GM12878 (cell line): ENCODE data around the gene GPALPP1. TPM values are rescaled to one million over a fixed set of nuclear protein-coding genes. Genes with fewer than 3 reads are reported as not detected.
A peak's percentile ranks its signal among the peaks of the same experiment; 100 is the strongest.

Source experiments
- ATAC-seq: fragments of 200-7000 bp; cut with Tn5 transposase; 3 replicates; pipeline ENCODE4 v1.9.1; 2020; ENCODE audit warnings: mild to moderate bottlenecking, moderate library complexity
- BruUV-seq: library from RNA; stranded (reverse); fragments of 400-500 nt; replicated peaks from 2 replicates; lab custom pipeline; 2021; lab: Mats Ljungman, UMichigan
- CTCF ChIA-PET: fragments of 300-600 bp; sonication (Branson Sonifier 250); formaldehyde crosslinking; extraction: SDS; loops from one replicate; lab custom pipeline; 2021; ENCODE audit warnings: inconsistent platforms; lab: Yijun Ruan, JAX
- POLR2A ChIA-PET: fragments of 350-600 bp; formaldehyde crosslinking; extraction: SDS; loops from one replicate; lab custom pipeline; 2021; ENCODE audit warnings: inconsistent platforms; lab: Charles Lee
- RAD21 ChIA-PET: fragments of 300-600 bp; sonication (Branson Sonifier 250); formaldehyde crosslinking; loops from one replicate; lab custom pipeline; 2023; ENCODE audit warnings: antibody characterized with exemption; ENCODE audit not compliant: unreplicated experiment; lab: Charles Lee
- SMC1A ChIA-PET: fragments of 300-600 bp; sonication (Branson Sonifier 250); formaldehyde crosslinking; loops from one replicate; lab custom pipeline; 2023; ENCODE audit not compliant: unreplicated experiment, uncharacterized antibody; lab: Charles Lee
- DNase-seq: peaks from one replicate; pipeline ENCODE4 v3.0.0-alpha.2; 2011; ENCODE audit warnings: low read depth, low spot score
- FAIRE-seq: peaks from 3 replicates; lab custom pipeline; 2011; peaks lifted over from hg19 to GRCh38; lab: Jason Lieb, UNC
- H2AFZ ChIP-seq: 2 replicates; pipeline ENCODE4 v1.6.0; 2011; ENCODE audit warnings: low read depth, low read length, control low read depth; ENCODE audit not compliant: control insufficient read depth
- H3K27ac ChIP-seq: 2 replicates; pipeline ENCODE4 v1.5.1; 2011; ENCODE audit warnings: control low read depth; ENCODE audit not compliant: control insufficient read depth, insufficient read depth
- H3K27me3 ChIP-seq, 2 experiments: replicated peaks in 1 of 2; 2 replicates each; pipeline versions ENCODE4 v1.6.0 to v1.6.1; 2011; ENCODE audit warnings: low read length in 1 of 2; ENCODE audit not compliant: control insufficient read depth in 2 of 2, insufficient read depth in 2 of 2
- H3K36me3 ChIP-seq, 2 experiments: 2 replicates each; pipeline ENCODE4 v1.5.1; 2011; ENCODE audit warnings: low read length in 1 of 2; ENCODE audit not compliant: control insufficient read depth in 2 of 2, insufficient read depth in 2 of 2
- H3K4me1 ChIP-seq: 2 replicates; pipeline ENCODE4 v1.6.1; 2011; ENCODE audit warnings: mild to moderate bottlenecking, low read length, moderate library complexity, mixed read lengths; ENCODE audit not compliant: control insufficient read depth, insufficient read depth
- H3K4me2 ChIP-seq: 2 replicates; pipeline ENCODE4 v1.6.0; 2011; ENCODE audit warnings: control low read depth; ENCODE audit not compliant: control insufficient read depth, insufficient read depth
- H3K4me3 ChIP-seq: fragments of 200-600 bp; sonication (generic); 2 replicates; pipeline ENCODE4 v1.5.1; 2016
- H3K79me2 ChIP-seq: 2 replicates; pipeline ENCODE4 v1.6.0; 2011; ENCODE audit warnings: low read length; ENCODE audit not compliant: control insufficient read depth, insufficient read depth
- H3K9ac ChIP-seq: 2 replicates; pipeline ENCODE4 v1.8.0; 2011; ENCODE audit warnings: low read length, control low read depth, mixed read lengths; ENCODE audit not compliant: control insufficient read depth, insufficient read depth
- H3K9me3 ChIP-seq: replicated peaks from 3 replicates; pipeline ENCODE4 v1.5.1; 2011; ENCODE audit warnings: mild to moderate bottlenecking, low read length; ENCODE audit not compliant: control insufficient read depth, insufficient read depth
- H4K20me1 ChIP-seq: 2 replicates; pipeline ENCODE4 v1.6.0; 2011; ENCODE audit not compliant: control insufficient read depth, insufficient read depth
- BACH1 ChIP-seq: fragments of 450-650 bp; IDR thresholded peaks from 2 replicates; pipeline ENCODE4 v1.6.1; 2017; ENCODE audit warnings: mild to moderate bottlenecking, borderline replicate concordance
- BHLHE40 ChIP-seq, 2 experiments: fragments of 450-650 bp in 1 of 2; IDR thresholded peaks; 2 replicates each; pipeline ENCODE4 v1.6.1; 2011 to 2017; ENCODE audit warnings: low read depth in 2 of 2, borderline replicate concordance in 1 of 2, improper control_type of control experiment in 1 of 2, low read length in 1 of 2, mild to moderate bottlenecking in 1 of 2
- DPF2 ChIP-seq: fragments of 450-650 bp; IDR thresholded peaks from 2 replicates; pipeline ENCODE4 v1.6.1; 2017; ENCODE audit warnings: mild to moderate bottlenecking
- EZH2 ChIP-seq: IDR thresholded peaks from 2 replicates; pipeline ENCODE4 v1.6.1; 2012; ENCODE audit warnings: low read depth, mild to moderate bottlenecking, control low read depth, inconsistent platforms, low read length, borderline replicate concordance; ENCODE audit not compliant: control insufficient read depth
- IRF4 ChIP-seq: IDR thresholded peaks from 2 replicates; pipeline ENCODE4 v1.6.1; 2011; ENCODE audit warnings: low read depth, low read length
- MYC ChIP-seq: IDR thresholded peaks from 2 replicates; pipeline ENCODE4 v1.6.1; 2011; ENCODE audit warnings: mild to moderate bottlenecking, low read length, moderate library complexity, inconsistent platforms; ENCODE audit not compliant: insufficient read depth, insufficient replicate concordance, insufficient read length, severe bottlenecking
- POU2F2 ChIP-seq: IDR thresholded peaks from 3 replicates; pipeline ENCODE4 v1.6.1; 2011; ENCODE audit warnings: low read depth, mild to moderate bottlenecking, low read length, borderline replicate concordance
- RBBP5 ChIP-seq: fragments of 200-600 bp; sonication (generic); conservative IDR thresholded peaks from 2 replicates; pipeline ENCODE4 v1.6.1; 2016
- SPI1 ChIP-seq: IDR thresholded peaks from 2 replicates; pipeline ENCODE4 v1.6.1; 2011; ENCODE audit warnings: low read depth, mild to moderate bottlenecking, low read length, moderate library complexity, borderline replicate concordance; ENCODE audit not compliant: insufficient read depth
- STAT1 ChIP-seq: fragments of 450-650 bp; conservative IDR thresholded peaks from 2 replicates; pipeline ENCODE4 v1.6.1; 2014; ENCODE audit warnings: antibody characterized with exemption, mild to moderate bottlenecking
- WRNIP1 ChIP-seq: IDR thresholded peaks from 2 replicates; pipeline ENCODE4 v1.6.1; 2011; ENCODE audit warnings: low read depth, low read length, improper control_type of control experiment, borderline replicate concordance
- YY1 ChIP-seq: IDR thresholded peaks from 2 replicates; pipeline ENCODE4 v1.6.1; 2011; ENCODE audit warnings: low read depth, mild to moderate bottlenecking, low read length
- ZNF24 ChIP-seq: fragments of 450-650 bp; IDR thresholded peaks from 2 replicates; pipeline ENCODE4 v1.6.1; 2017; ENCODE audit warnings: antibody characterized with exemption, mild to moderate bottlenecking
- WGBS: methylation state at CpG from one replicate; pipeline ENCODE4 v1.1.6; 2016; ENCODE audit warnings: low lambda C conversion rate; ENCODE audit not compliant: insufficient replicate concordance, insufficient coverage; ENCODE audit errors: missing lambda C conversion rate; 5-methylcytosine and 5-hydroxymethylcytosine counted together
- in situ Hi-C: fragments of 300-500 bp; cut with MboI; formaldehyde crosslinking; loops from 9 replicates; pipeline ENCODE4 v1.14.3; 2018; ENCODE audit warnings: mixed read lengths
- intact Hi-C: fragments of 100-400 bp; cut with micrococcal nuclease; formaldehyde crosslinking; loops from one replicate; pipeline ENCODE4 v1.14.2; 2022; ENCODE audit not compliant: unreplicated experiment
- polyA plus RNA-seq, 11 experiments: library from polyadenylated mRNA; depleted of rRNA in 4 of 11; unstranded in 6 of 11; stranded (reverse) in 5 of 11; fragments of >200 nt; fragmentation: Nextera tagmentation in 4 of 11; fragmentation: Illumina TruSeq in 1 of 11; extraction: Ambion mirVana in 4 of 11; extraction: Trizol in 1 of 11; gene quantifications; 1 replicate in 1 of 11; 2 replicates in 10 of 11; pipeline versions ENCODE4 v1.2.1 to v1.2.3, GENCODE V29; 2011 to 2016; ENCODE audit warnings: inconsistent platforms in 2 of 11, missing spikeins in 2 of 11, low read depth in 1 of 11
- total RNA-seq, 4 experiments: library from RNA; depleted of rRNA in 3 of 4; stranded (reverse); fragments of >200 nt in 3 of 4; fragmentation: Illumina TruSeq in 1 of 4; extraction: Trizol in 1 of 4; gene quantifications; 2 replicates each; pipeline versions ENCODE4 v1.2.1 to v1.2.3, GENCODE V29; 2013 to 2021
- TF ChIP-seq, protein P1 (sequence below): fragments of 450-650 bp; IDR thresholded peaks from 2 replicates; pipeline ENCODE4 v1.6.1; 2016; ENCODE audit warnings: mild to moderate bottlenecking
- TF ChIP-seq, protein P2 (sequence below): fragments of 450-650 bp; IDR thresholded peaks from 2 replicates; pipeline ENCODE4 v1.6.1; 2017; ENCODE audit warnings: mild to moderate bottlenecking, low read depth, inconsistent platforms; ENCODE audit not compliant: poor library complexity, severe bottlenecking
- TF ChIP-seq, protein P3 (sequence below): IDR thresholded peaks from 2 replicates; pipeline ENCODE4 v1.6.1; 2012; ENCODE audit warnings: improper control_type of control experiment, low read depth, low read length; ENCODE audit not compliant: insufficient replicate concordance

The GPALPP1 gene
- total and polyA plus RNA-seq, 10 of the 15 experiments (the other 5 are each of a cell fraction or from before 2014, with no cell fraction given) = 14.2 to 32.4 (median 27.9) TPM

DNA sequence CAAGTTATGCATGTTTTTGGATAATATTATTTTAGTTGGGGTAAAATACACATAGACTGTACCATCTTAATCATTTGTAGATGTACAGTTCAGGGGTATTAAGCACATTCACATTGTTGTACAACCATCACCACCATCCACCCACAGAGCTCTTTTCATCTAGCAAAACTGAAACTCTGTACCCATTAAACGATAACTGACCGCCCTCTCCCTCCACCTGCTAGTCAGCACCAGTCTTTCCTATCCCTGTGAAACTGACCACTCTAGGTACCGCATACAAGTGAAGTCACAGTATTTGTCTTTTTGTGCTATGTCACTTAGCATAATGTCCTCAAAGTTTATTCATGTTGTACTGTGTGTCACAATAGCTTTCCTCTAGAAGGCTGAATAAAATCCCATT lies 70.7 kb downstream of the GPALPP1 start:
- no peak overlapping the region for H3K9ac ChIP-seq
- peak; percentile 67 for ATAC-seq
- SMC1A ChIA-PET = no interaction called here
- H3K79me2 ChIP-seq = no peaks in the 10 kb centered on the region
- peaks cover 2% of the 10 kb centered on the region; the same call in 1 of the 2 replicates for H3K4me1 ChIP-seq
- FAIRE-seq = no peak
- CTCF ChIA-PET = interaction anchor here (0.9 to 1.6 kb wide), 3 partner anchors 13 to 221 kb away, joined by 3 to 8 read pairs (median 3); no protein-coding TSS in a partner anchor
- no peak overlapping the region for H2AFZ ChIP-seq
- POLR2A ChIA-PET = no interaction called here
- no peak overlapping the region for H3K4me3 ChIP-seq
- no peaks in the 10 kb centered on the region for H3K36me3 ChIP-seq
- no TSS peak for BruUV-seq
- TF ChIP-seq, protein P1, sequence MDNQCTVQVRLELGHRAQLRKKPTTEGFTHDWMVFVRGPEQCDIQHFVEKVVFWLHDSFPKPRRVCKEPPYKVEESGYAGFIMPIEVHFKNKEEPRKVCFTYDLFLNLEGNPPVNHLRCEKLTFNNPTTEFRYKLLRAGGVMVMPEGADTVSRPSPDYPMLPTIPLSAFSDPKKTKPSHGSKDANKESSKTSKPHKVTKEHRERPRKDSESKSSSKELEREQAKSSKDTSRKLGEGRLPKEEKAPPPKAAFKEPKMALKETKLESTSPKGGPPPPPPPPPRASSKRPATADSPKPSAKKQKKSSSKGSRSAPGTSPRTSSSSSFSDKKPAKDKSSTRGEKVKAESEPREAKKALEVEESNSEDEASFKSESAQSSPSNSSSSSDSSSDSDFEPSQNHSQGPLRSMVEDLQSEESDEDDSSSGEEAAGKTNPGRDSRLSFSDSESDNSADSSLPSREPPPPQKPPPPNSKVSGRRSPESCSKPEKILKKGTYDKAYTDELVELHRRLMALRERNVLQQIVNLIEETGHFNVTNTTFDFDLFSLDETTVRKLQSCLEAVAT = no peak
- TF ChIP-seq, protein P2, sequence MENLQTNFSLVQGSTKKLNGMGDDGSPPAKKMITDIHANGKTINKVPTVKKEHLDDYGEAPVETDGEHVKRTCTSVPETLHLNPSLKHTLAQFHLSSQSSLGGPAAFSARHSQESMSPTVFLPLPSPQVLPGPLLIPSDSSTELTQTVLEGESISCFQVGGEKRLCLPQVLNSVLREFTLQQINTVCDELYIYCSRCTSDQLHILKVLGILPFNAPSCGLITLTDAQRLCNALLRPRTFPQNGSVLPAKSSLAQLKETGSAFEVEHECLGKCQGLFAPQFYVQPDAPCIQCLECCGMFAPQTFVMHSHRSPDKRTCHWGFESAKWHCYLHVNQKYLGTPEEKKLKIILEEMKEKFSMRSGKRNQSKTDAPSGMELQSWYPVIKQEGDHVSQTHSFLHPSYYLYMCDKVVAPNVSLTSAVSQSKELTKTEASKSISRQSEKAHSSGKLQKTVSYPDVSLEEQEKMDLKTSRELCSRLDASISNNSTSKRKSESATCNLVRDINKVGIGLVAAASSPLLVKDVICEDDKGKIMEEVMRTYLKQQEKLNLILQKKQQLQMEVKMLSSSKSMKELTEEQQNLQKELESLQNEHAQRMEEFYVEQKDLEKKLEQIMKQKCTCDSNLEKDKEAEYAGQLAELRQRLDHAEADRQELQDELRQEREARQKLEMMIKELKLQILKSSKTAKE = no peak
- TF ChIP-seq ZNF24 (no peak), BHLHE40 (IDR thresholded peaks at IDR 0.05; ENCODE audit: borderline replicate concordance in 1 of 2, low read depth in 2 of 2, low read length in 1 of 2) (no peak), WRNIP1 (no peak), POU2F2 (no peak), RBBP5 (no peak), EZH2 (no peak), STAT1 (no peak), BACH1 (no peak), IRF4 (no peak), MYC (no peak), YY1 (no peak), DPF2 (no peak), SPI1 (no peak)
- TF ChIP-seq, protein P3, sequence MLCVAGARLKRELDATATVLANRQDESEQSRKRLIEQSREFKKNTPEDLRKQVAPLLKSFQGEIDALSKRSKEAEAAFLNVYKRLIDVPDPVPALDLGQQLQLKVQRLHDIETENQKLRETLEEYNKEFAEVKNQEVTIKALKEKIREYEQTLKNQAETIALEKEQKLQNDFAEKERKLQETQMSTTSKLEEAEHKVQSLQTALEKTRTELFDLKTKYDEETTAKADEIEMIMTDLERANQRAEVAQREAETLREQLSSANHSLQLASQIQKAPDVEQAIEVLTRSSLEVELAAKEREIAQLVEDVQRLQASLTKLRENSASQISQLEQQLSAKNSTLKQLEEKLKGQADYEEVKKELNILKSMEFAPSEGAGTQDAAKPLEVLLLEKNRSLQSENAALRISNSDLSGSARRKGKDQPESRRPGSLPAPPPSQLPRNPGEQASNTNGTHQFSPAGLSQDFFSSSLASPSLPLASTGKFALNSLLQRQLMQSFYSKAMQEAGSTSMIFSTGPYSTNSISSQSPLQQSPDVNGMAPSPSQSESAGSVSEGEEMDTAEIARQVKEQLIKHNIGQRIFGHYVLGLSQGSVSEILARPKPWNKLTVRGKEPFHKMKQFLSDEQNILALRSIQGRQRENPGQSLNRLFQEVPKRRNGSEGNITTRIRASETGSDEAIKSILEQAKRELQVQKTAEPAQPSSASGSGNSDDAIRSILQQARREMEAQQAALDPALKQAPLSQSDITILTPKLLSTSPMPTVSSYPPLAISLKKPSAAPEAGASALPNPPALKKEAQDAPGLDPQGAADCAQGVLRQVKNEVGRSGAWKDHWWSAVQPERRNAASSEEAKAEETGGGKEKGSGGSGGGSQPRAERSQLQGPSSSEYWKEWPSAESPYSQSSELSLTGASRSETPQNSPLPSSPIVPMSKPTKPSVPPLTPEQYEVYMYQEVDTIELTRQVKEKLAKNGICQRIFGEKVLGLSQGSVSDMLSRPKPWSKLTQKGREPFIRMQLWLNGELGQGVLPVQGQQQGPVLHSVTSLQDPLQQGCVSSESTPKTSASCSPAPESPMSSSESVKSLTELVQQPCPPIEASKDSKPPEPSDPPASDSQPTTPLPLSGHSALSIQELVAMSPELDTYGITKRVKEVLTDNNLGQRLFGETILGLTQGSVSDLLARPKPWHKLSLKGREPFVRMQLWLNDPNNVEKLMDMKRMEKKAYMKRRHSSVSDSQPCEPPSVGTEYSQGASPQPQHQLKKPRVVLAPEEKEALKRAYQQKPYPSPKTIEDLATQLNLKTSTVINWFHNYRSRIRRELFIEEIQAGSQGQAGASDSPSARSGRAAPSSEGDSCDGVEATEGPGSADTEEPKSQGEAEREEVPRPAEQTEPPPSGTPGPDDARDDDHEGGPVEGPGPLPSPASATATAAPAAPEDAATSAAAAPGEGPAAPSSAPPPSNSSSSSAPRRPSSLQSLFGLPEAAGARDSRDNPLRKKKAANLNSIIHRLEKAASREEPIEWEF = no peak
- no peaks in the 10 kb centered on the region for H3K9me3 ChIP-seq
- H3K27ac ChIP-seq = no peak overlapping the region
- DNase-seq = no peak
- H3K27me3 ChIP-seq = peaks cover 0 to 4% of the 10 kb centered on the region in 2 experiments; a peak in 2 of 4 replicates
- RAD21 ChIA-PET = no interaction called here
- no peak overlapping the region for H3K4me2 ChIP-seq
- in situ Hi-C loops = no loop called here
- intact Hi-C loops = no loop called here
- H4K20me1 ChIP-seq = no peaks in the 10 kb centered on the region
- WGBS = 49% methylated on average over 3 of the region's 3 CpGs
